ENCODE data around the gene ARHGAP22.

ARHGAP22 gene

GRCh38 chr10:48605786-48606529, 1.1 kb upstream of the ARHGAP22 start:
- DNase-seq = no peak

- no peak for DNase-seq
These were observed 558 bp downstream of the ARHGAP22 start for GRCh38 chr10:48604039-48604990.

GRCh38 chr10:48603421-48604038, 1.3 kb downstream of the ARHGAP22 start:
- DNase-seq = no peak

GRCh38 chr10:48602401-48603135, 2.3 kb downstream of the ARHGAP22 start:
- no peak for DNase-seq

- no peak for DNase-seq
These were observed 3.1 kb downstream of the ARHGAP22 start for GRCh38 chr10:48601789-48602188.

- no peak for DNase-seq
These were observed 4.0 kb downstream of the ARHGAP22 start for GRCh38 chr10:48600645-48601505.

- no peak for DNase-seq
These were observed 5.1 kb downstream of the ARHGAP22 start for GRCh38 chr10:48599830-48600134.

DNA sequence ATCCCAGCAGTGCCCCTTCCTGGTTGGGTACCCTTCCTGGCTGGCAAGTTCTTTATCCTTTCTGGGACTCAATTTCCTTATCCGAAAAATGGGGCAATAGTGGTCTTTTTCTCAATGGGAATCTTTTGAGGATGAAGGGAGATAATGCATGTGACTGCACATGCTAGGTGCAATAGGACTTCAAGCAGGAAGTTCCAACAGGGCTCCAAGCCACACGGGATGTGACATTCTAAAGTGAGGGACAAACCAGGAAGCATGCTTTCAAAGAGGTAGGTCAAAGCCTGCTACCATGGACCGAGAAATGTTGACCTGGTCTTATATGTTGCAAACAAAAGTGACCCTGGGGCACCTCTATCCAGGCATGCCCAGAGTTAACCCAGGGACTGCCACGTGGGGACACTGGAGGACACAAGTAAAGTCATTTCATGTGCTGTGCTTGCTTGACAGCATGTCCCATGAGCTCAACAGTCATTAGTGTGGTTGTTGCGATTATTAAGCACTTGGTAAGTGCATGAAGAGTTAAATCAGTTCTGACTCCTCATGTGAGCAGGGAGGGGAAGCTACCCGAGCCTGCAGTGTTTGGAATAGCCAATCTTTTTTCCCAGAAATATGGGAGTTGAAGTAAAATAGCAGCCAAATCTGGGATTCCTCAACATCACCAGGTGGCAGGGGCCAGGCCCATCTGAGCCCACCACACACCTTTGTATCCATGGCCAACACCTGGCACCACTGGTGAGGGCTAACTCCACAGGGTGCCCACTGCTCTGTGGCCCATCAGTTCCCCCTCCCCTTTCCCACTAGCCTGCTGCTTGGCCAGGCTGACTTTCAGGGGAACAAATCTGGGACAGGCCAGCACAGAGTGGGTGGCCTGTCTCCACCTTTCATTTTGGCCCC, 5.7 kb downstream of the ARHGAP22 start:
- DNase-seq = no peak

GRCh38 chr10:48598243-48598935, 6.5 kb downstream of the ARHGAP22 start:
- no peak for DNase-seq

GRCh38 chr10:48595539-48595932, 9.3 kb downstream of the ARHGAP22 start:
- no peak for DNase-seq

DNA sequence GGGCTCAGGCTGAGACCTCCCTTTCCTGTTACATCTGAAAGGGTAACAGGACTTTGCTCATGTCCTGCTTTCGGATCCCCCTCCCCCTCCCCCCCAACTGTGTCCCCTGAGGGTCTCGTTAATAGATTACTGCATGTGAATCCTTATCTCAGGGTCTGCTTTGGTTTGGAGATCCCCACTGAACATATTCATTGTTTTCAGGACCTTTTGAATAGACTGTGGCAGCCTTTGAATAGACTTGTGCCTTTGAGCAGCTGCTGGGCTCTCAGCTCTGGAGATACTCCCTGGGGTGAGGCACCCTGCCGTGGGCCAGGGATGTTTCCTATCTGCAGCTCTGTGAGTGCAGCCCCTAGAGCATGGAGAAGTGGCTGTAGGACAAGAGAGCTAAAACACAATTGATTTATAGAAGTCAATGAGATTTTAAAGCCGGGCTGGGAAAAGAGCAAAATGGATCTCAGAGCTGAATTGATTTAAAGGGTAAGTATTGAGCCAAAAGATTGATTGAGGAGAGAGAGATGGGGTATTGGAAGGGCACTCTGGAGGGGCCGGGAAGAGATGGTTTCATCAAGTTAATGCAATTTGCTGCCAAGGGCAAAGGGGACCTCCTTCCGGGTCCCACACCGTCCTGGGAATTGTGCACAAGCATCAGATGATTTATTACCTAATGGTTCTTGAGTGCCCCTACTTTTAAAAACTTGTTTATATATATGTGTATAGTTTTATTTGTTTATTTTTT, 9.9 kb downstream of the ARHGAP22 start:
- DNase-seq = no peak

DNA sequence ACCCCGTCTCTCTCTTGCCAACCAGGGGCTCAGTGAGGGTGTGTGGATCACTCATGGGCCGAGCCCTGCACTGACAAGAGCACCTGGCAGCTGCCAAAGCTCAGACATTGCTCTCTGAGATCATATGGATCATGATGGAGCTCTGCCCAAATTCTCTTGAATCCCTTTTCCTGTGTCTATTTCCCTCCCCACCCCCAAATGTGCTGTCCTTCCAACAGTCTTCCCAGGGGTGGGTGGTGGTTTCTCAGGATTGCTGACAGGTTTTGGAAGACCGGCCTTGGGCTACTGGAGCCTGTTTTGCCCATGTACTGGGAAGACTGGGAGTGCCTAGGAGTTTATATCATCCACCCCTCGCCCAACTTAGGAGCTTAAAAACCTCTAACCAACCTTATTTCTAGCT, 10.5 kb downstream of the ARHGAP22 start:
- no peak for DNase-seq

- no peak for DNase-seq
These were observed 12.5 kb downstream of the ARHGAP22 start for GRCh38 chr10:48592346-48592745.

DNA sequence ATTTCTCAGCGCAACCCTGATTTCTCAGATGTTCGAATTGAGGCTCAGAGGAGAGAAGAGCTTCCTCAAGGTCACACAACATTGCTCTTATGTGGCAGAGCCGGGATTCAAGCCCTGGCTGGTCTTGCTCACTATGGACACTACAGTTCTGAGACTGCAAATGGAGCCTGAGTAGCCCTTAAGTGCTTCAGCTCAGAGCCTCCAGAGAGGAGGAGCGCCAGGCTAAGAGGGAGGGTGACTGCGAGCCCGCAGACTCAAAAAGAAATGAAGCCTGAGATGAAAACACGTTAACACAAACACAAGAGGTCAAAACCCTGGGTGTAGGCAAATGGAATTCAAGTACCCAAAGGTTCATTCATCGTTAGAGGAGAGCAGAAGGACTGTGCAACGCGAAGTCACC, 13.9 kb downstream of the ARHGAP22 start:
- DNase-seq = no peak

- DNase-seq = no peak
These were observed 15.6 kb downstream of the ARHGAP22 start for GRCh38 chr10:48589266-48589665.

DNA sequence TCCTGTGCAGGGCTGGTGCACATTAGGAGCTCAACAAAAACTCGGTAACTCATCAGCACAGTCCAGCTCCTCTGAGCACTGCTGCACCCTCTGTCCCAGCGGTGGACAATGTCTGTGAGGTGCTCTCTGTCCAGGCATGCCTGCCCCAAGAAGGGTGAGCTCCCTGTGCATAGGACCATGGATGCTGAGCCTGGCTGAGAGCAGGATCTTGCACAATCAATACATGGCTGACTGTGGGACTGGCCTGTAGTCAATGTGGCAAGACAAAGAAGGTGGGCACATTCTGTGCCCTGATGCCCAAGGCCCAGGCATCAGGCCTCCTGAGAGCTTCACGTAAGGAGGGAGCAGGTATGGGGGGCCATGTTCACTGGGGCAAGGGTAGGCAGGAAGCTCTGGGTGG, 17.1 kb downstream of the ARHGAP22 start:
- DNase-seq = no peak

DNA sequence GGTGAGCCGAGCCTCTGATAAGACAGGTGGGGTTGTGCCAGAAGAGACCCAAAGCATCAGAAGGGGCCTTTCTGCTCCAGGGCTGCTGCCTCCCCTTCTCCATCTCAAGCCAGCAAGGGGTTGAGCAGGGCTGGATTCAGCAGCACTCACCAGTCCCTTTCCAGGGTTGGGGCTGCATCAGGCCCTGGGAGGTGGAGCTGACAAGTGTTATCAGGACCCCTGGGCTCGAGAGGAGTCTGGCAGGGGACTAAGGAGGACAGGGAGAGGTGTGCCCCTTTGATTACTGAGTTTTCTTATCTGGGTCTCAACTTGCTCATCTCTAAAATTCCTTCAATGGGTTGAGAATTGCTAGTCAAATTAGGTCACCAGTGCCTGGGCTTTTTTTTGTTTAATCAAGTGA, 17.8 kb downstream of the ARHGAP22 start:
- no peak for DNase-seq

DNA sequence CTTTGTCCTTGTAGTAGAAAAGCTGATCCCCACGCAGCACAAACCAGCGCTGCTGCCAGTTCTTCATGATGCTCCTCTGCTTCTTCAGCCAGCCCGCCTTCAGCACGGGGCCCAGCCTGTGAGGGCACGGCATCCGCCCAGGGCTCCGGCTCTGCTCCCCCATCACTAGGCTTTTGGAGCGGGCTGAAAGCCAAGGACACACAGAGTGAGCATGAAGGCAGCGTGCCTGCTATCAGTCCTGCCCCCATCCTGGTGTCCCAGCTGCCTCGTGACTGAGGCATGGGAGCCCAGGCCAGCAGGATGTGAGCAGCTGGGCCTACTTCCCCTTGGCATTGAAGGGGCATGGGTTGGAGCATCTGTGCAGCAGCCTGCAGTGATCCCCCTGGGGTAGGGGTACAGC, 21.9 kb downstream of the ARHGAP22 start:
- DNase-seq = no peak

DNA sequence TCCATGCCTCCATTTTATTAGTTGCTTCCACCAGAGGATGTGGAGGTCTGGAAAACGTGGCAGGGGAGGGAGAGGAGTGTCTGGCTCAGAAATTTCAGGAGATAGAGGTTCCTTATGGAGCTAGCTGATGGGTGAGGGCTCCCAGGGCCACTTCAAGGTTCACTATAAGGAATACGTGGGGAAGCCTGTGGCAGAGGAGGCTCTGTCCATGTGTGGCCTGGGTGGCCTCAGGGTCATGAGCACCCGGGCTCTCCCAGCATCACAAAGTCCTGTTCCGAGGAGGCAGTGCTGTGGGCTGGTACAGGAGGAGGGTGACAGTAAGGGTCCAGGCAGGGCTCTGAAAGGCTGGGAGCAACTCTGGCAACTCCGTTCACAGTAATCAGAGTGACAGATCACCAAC, 24.6 kb downstream of the ARHGAP22 start:
- no peak for DNase-seq
